HG02943 (cell line): ENCODE measurements around the gene NCS1.

Experiments used
- ATAC-seq: cut with Tn5 transposase; IDR thresholded peaks from one replicate; pipeline ENCODE4 v1.9.1; 2021; ENCODE audit warnings: mild to moderate bottlenecking, low read depth, moderate library complexity; ENCODE audit not compliant: unreplicated experiment

The NCS1 gene

GRCh38 chr9:130284690-130285089 is 112.5 kb downstream of the NCS1 start:
- ATAC-seq: no peak

DNA sequence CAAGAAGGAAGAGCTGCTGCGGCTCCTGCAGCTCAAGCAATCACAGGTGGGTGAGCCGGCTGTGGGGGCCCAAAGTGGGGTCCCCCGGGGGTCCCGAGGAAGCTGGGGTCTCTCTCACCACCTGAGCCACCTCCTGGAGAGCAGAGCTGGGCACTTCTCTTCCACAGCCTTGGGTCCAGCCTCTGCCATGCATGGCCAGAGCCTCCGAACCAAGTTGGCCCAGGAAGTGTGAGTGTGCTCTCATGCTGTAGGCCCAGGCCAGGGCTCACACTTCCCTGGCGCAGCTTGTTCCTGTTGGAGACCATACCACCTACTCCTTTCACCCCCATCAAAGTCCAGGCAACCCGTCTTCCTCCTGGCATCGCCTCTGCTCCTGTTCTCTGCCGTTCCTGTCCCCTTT is 113.1 kb downstream of the NCS1 start:
- ATAC-seq: no peak

DNA sequence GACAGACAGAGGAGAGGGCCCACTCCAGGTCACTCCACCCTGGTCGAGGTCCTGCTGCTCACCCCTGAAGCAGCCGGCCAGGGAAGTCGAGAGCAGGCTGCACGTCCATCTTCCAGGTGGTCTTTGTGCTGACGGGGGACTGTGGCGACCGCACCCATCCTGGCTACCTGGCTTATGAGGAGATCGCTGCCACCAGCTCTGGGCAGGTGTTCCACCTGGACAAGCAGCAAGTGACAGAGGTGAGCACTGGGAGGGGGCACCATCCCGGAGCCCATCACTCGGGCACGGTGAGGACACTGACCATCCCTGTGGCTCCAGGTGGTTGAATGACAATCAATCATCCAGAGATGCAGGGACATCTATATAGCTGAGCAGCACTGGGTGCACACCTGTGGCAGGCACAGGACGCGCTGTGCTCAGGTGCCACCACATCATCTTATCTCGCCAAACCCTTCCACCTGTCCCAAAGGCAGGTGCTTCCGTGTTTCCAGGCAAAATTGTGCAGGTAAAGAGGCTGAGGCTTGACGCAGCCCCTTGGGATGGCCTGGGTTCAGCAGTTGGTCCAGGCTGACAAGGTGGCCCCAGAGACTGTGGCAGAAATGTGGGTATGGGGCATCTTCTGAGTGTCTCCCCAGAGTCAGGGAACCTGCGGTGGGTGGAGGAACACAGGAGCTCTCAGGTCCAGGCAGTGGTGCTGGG is 114.0 kb downstream of the NCS1 start:
- ATAC-seq: no peak
